SK-N-SH (cell line): ENCODE measurements around the gene SCD.

Experiments
- CHD2 ChIP-seq: fragments of 150-350 bp; IDR thresholded peaks from 2 replicates; pipeline ENCODE4 v1.6.1; 2018; ENCODE audit warnings: low read length; ENCODE audit not compliant: partially characterized antibody
- EP300 ChIP-seq, 2 experiments: IDR thresholded peaks; 2 replicates each; pipeline versions ENCODE4 v1.4.0 to v1.6.1; 2012; ENCODE audit warnings: borderline replicate concordance in 1 of 2, low read depth in 1 of 2, low read length in 1 of 2
- EZH2phosphoT487 ChIP-seq: fragments of 200-600 bp; sonication (generic); IDR thresholded peaks from 2 replicates; pipeline ENCODE4 v1.6.1; 2017; ENCODE audit warnings: low read depth, mixed run types, mild to moderate bottlenecking, antibody characterized with exemption, moderate library complexity, borderline replicate concordance
- GATA2 ChIP-seq: sonication (generic); formaldehyde crosslinking; IDR thresholded peaks from 2 replicates; pipeline ENCODE4 v1.5.0; 2020; ENCODE audit warnings: mild to moderate bottlenecking, missing genetic modification reagents
- JUND ChIP-seq: IDR thresholded peaks from 2 replicates; pipeline ENCODE4 v1.4.0; 2012
- SMC3 ChIP-seq: IDR thresholded peaks from 2 replicates; pipeline ENCODE4 v1.6.1; 2012; ENCODE audit warnings: low read depth, low read length, improper control_type of control experiment
- ZBTB33 ChIP-seq: IDR thresholded peaks from 2 replicates; pipeline ENCODE4 v1.4.0; 2012; ENCODE audit warnings: low read depth, borderline replicate concordance
- TF ChIP-seq, protein P1 (sequence below): fragments of 200-600 bp; sonication (generic); IDR thresholded peaks from 2 replicates; pipeline ENCODE4 v1.6.1; 2017; ENCODE audit warnings: antibody characterized with exemption, mild to moderate bottlenecking, moderate library complexity
- TF ChIP-seq, protein P2 (sequence below): IDR thresholded peaks from 2 replicates; pipeline ENCODE4 v1.4.0; 2012; ENCODE audit warnings: low read depth

DNA sequence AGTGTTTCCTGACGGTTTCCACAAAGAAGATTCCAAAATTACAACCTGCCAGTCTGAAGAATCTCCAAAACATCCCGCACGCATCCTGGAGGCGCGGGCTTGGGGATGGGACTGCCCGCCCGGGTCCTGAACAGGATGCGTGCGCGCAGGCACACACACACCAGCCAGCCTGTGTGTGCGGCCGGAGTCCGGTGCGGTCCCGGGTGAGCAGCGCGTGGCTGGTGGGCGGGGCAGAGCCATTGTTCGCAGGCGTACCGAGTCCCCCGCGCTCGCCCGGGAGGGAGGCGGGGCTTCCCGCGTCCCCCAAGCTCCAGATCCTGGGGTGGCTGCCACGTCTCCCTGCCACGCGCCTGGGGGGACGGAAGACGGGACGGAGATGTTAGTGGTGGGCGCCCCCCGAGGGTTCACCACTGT lies 675 bp upstream of the SCD start:
- TF ChIP-seq JUND = no peak
- TF ChIP-seq EP300 (IDR thresholded peaks at IDR 0.05; ENCODE audit: borderline replicate concordance in 1 of 2, low read depth in 1 of 2, low read length in 1 of 2) = no peak; a peak in 1 of 4 replicates
- no peak for TF ChIP-seq GATA2 (CRISPR knock-in tag)
- TF ChIP-seq, protein P1, sequence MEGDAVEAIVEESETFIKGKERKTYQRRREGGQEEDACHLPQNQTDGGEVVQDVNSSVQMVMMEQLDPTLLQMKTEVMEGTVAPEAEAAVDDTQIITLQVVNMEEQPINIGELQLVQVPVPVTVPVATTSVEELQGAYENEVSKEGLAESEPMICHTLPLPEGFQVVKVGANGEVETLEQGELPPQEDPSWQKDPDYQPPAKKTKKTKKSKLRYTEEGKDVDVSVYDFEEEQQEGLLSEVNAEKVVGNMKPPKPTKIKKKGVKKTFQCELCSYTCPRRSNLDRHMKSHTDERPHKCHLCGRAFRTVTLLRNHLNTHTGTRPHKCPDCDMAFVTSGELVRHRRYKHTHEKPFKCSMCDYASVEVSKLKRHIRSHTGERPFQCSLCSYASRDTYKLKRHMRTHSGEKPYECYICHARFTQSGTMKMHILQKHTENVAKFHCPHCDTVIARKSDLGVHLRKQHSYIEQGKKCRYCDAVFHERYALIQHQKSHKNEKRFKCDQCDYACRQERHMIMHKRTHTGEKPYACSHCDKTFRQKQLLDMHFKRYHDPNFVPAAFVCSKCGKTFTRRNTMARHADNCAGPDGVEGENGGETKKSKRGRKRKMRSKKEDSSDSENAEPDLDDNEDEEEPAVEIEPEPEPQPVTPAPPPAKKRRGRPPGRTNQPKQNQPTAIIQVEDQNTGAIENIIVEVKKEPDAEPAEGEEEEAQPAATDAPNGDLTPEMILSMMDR = no peak
- no peak for TF ChIP-seq SMC3
- no peak for TF ChIP-seq EZH2phosphoT487
- TF ChIP-seq, protein P2, sequence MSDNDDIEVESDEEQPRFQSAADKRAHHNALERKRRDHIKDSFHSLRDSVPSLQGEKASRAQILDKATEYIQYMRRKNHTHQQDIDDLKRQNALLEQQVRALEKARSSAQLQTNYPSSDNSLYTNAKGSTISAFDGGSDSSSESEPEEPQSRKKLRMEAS = peak; percentile 79
- peak; percentile 11 for TF ChIP-seq CHD2
- TF ChIP-seq ZBTB33 = no peak
